AG09309 (cell line): ENCODE measurements around the gene KAZALD1.

ENCODE experiments used
- DNase-seq: peaks from one replicate; pipeline ENCODE4 v3.0.0-alpha.2; 2010; ENCODE audit warnings: low read depth
- H3K4me3 ChIP-seq: 2 replicates; pipeline ENCODE4 v1.5.1; 2011; ENCODE audit warnings: mild to moderate bottlenecking, low read depth, low read length, moderate library complexity; ENCODE audit not compliant: control insufficient read depth
- TF ChIP-seq, protein P1 (sequence below): IDR thresholded peaks from 2 replicates; pipeline ENCODE4 v1.5.1; 2011; ENCODE audit warnings: mild to moderate bottlenecking, low read depth, low read length, inconsistent platforms; ENCODE audit not compliant: insufficient read depth, control insufficient read depth; ENCODE audit errors: missing control alignments

KAZALD1 gene

DNA sequence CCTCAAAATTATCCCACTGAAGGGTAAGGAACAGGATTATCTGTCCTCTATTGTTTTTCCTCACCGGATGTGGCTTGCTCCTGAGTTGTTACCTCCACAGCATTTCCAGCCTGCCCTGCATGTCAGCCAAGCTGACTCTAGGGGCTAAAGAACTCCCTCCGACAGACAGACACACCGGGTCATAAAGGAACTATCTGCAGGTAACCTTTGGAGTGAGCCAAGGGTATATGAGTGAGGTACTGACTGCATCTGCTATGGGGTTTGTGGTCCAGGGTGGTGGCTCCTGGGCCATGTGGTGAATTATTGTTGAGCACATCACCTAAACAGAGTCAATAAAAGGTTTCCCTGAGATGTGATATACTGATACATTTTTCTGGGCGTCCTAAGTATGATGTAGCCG lies 6.9 kb upstream of the KAZALD1 start:
- DNase-seq = no peak
- no peak overlapping the region for H3K4me3 ChIP-seq
- TF ChIP-seq, protein P1, sequence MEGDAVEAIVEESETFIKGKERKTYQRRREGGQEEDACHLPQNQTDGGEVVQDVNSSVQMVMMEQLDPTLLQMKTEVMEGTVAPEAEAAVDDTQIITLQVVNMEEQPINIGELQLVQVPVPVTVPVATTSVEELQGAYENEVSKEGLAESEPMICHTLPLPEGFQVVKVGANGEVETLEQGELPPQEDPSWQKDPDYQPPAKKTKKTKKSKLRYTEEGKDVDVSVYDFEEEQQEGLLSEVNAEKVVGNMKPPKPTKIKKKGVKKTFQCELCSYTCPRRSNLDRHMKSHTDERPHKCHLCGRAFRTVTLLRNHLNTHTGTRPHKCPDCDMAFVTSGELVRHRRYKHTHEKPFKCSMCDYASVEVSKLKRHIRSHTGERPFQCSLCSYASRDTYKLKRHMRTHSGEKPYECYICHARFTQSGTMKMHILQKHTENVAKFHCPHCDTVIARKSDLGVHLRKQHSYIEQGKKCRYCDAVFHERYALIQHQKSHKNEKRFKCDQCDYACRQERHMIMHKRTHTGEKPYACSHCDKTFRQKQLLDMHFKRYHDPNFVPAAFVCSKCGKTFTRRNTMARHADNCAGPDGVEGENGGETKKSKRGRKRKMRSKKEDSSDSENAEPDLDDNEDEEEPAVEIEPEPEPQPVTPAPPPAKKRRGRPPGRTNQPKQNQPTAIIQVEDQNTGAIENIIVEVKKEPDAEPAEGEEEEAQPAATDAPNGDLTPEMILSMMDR = no peak

DNA sequence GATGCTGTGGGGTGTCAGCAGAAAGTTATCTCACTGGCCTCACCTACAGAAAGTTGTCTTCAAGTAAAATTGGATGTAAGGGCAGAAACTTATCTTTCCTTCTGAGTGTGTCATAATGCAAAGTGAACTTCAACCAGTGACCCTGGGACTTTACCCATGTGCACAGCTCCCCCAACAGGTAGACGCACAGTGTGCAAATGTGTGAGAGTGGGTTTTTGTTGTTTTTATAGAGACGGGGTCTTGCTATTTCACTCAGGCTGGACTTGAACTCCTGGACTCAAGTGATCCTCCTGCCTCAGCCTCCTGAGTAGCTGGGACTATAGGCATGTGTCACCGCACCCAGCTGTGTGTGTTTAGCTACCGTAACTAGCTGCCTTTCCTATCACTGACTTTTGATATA lies 6.4 kb upstream of the KAZALD1 start:
- no peak overlapping the region for H3K4me3 ChIP-seq
- no peak for DNase-seq
- TF ChIP-seq, protein P1 = peak; percentile 2

DNA sequence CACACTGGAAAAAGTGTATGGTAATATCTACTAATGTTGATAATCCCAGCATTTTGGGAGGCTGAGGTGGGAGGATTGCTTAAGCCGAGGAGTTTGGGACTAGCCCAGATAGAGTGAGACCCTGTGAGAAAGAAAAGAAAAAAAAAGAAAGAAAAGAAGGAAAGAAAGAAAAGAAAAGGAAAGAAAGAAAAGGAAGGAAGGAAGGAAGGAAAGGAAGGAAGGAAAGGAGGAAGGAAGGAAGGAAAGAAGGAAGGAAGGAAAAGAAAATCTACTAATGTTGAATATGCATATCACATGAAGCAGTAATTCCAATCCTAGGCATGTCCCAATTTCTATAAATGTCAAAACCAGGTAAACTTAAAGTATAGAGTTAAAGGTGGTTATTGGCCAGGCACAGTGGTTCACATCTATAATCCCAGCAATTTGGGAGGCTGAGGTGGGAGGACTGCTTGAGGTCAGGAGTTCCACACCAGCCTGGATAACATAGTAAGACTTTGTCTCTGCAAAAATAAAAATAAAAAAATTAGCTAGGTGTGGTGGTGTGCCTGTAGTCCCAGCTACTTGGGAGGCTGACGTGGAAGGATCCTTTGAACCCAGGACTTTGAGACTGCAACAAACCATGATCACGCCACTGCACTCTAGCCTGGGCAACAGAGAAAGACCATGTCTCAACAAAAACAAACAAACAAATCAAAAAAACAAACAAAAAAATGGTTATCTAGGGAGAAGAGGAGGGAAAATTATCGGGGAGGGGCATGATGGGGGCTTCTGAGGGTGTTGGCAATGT lies 5.2 kb upstream of the KAZALD1 start:
- H3K4me3 ChIP-seq = no peak overlapping the region
- no peak for DNase-seq
- TF ChIP-seq, protein P1 = no peak

DNA sequence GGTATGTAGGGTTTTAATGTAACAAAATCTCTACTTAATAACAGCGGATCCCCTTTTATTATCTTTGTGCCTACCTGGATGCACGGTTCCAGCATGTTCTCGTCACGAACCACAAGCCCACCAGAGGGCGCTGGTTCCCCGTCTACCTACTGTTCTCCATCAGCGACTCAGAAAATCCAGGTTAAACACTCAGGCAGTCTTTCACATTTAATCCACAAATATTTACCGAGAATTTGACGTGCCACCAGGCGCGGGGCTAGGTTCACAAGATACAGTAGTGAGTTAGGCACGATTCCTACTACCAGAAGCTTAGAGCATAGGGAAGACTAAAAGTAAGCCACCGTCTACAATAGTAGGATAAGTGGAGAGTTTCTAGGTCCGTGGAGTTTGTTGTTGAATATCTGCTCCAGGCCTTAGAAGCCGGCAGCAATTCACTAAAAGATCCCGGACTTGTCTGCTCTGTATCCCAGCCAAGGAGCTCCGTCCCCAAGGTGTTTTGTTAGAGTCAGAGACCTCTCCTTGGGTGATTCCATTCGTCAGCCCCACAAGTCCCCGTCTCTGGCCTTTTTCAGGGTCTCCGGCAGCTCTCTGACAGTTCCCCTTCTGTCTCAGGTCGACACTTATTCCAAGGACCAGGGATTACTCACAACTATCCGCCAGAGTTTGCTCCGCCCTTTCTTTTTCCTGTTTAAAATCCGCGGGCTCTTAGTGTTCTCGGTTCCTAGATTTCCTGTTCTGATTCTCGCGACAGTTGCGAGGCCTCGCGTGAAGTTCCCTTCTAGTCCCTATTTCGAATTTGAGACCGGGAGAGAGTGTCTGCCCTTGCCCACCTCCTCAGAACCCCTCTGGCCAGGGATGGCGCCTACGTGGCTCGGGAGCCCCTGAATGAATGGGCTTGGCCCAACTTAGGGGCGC lies 1.5 kb upstream of the KAZALD1 start:
- DNase-seq = peak; percentile 75
- TF ChIP-seq, protein P1 = peak; percentile 91
- H3K4me3 ChIP-seq = peak overlapping the region; percentile 88

DNA sequence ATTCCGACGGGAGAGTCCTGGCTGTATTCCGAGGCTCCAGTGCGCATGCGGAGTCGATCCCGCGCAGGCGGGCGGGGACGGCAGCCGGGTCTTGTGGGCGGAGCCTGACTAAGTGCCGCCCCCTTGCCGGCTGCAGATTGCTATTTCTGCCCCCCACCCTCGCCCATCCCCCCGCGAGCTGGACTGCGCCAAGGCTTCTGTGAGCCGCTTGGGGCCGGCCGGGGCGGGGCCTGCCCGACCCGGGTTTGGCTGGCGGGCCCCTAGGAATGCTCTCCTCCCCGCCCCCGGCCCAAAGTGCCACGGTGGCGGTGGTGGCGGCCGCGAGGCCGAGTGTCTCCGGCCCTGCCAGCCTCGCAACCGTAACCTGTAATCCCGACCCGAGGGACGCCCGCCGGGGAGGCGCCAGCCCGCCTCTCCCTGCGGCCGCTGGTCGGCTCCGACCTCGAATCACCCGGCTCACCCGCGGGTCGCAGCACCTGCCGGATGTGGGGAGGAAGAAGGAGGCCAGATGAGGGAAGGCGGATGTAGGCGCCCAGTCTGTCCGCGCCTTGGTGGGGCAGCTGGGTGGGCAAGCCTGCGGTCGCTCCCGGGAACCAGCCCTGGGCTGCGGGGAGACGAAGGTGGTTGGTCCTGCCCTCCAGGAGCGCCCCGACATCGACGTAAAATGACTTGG lies 702 bp upstream of the KAZALD1 start:
- peak; percentile 59 for DNase-seq
- TF ChIP-seq, protein P1 = no peak
- peak overlapping the region; percentile 88 for H3K4me3 ChIP-seq

DNA sequence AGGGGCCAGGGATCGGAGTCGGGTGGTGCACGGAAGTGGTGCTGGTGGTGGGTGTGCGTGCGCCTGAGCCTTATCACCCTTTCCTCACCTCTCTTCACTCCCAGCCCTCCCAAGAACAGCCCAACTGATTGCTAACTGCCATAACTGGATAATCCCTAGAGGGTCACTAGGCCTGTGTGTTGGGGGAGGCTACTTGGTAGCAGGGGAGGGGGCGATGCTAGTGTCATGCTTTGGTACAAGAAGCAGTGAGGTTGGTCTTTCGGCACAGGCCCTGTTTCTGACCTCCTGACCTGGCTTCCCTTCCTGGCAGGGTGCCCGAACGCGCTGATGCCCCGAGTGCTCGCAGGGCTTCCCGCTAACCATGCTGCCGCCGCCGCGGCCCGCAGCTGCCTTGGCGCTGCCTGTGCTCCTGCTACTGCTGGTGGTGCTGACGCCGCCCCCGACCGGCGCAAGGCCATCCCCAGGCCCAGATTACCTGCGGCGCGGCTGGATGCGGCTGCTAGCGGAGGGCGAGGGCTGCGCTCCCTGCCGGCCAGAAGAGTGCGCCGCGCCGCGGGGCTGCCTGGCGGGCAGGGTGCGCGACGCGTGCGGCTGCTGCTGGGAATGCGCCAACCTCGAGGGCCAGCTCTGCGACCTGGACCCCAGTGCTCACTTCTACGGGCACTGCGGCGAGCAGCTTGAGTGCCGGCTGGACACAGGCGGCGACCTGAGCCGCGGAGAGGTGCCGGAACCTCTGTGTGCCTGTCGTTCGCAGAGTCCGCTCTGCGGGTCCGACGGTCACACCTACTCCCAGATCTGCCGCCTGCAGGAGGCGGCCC lies 652 bp downstream of the KAZALD1 start:
- DNase-seq = no peak
- TF ChIP-seq, protein P1 = peak; percentile 43
- peak overlapping the region; percentile 88 for H3K4me3 ChIP-seq
